ENCODE measurements around the gene INSIG2. TPM values are rescaled to one million over a fixed set of nuclear protein-coding genes. Genes with fewer than 3 reads are reported as not detected.

INSIG2 gene
- 10.3 and 13.0 TPM in 2 replicates for total RNA-seq

DNA sequence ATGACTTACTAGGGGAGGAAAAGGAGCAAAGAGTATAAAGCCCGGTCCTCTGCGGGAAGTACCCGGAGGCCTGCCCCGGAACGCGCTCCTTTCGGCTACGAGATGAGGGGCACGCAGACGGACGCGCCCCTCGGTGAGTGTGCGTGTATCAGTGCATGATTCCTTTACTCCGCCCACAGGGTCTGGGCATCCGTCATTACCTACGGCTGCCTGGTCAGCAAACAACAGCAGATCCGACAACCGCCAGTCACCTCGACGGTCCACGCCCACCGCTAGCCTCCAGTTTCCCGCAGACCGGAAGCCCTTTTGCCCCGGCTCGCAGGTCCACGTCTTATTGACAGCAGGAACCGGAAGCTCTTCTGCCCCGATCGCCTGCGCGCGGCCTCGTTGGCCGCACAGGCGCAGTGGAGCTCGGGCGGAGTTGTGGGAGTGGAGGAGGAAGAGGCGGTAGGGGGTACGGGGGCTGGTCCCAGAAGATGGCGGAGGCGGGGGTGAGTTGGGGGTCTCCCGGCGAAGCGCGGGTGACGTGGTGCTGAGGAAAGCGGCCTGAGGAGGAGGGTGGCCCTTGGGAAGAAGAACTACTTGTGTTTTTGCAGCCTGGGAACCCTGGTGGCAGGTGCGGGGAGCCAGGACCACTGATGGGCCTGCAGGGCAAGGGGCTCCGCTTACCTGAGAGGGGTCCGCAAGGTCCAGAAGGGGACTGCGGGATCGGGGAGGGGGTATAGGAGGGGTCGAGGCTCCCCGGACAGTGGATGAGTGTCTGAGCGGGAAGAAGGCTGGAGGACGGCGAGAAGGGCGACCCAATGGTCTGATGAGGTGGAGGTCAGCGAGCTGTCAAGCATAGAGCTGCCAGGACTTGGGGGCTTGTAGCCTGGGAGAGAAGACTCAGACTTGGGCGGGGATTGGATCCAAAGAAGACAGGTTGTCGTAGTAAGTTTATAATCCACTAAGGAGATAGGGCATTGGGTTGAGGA, at the start of gene INSIG2:
INSIG2 (plus strand) TSS at position 421 of the 974 bp plus-strand sequence. CDS start 8,086 bp downstream, outside the sequence.

Other genes with a start within 250 kb of the INSIG2 start
- 30.9 and 39.7 TPM in 2 replicates for gene CCDC93, start 74.4 kb upstream of the INSIG2 start, total RNA-seq